PC-9 (cell line): Measurements from ENCODE around the gene NUP50. TPM values are rescaled to one million over a fixed set of nuclear protein-coding genes. Genes with fewer than 3 reads are reported as not detected.

Source experiments
- BruUV-seq: library from RNA; stranded (reverse); fragments of 400-500 nt; replicated peaks from 2 replicates; lab custom pipeline; 2021; lab: Mats Ljungman, UMichigan
- CTCF ChIA-PET: fragments of 300-600 bp; sonication (Branson Sonifier 250); formaldehyde crosslinking; loops from one replicate; lab custom pipeline; 2022; ENCODE audit warnings: antibody characterized with exemption; lab: Charles Lee
- POLR2A ChIA-PET: fragments of 300-600 bp; sonication (Branson Sonifier 250); formaldehyde crosslinking; loops from one replicate; lab custom pipeline; 2022; ENCODE audit warnings: antibody characterized with exemption; ENCODE audit not compliant: unreplicated experiment; lab: Charles Lee
- DNase-seq, 2 experiments: peaks; one replicate each; pipeline versions ENCODE4 v3.0.0 to v3.0.0-alpha.2; 2015 to 2022; ENCODE audit warnings: mixed read lengths in 1 of 2
- H2AFZ ChIP-seq: fragments of 200-600 bp; sonication (generic); 2 replicates; pipeline ENCODE4 v1.8.1; 2017; ENCODE audit warnings: antibody characterized with exemption
- H3F3A ChIP-seq: fragments of 200-600 bp; sonication (generic); 2 replicates; pipeline ENCODE4 v1.8.1; 2017; ENCODE audit warnings: antibody characterized with exemption, mild to moderate bottlenecking, low read depth; ENCODE audit not compliant: insufficient read depth
- H3K27ac ChIP-seq: fragments of 200-600 bp; sonication (generic); 2 replicates; pipeline ENCODE4 v1.6.1; 2016; ENCODE audit warnings: mixed run types
- H3K27me3 ChIP-seq: fragments of 200-600 bp; sonication (generic); 2 replicates; pipeline ENCODE4 v1.6.1; 2016; ENCODE audit warnings: low read depth, mixed run types; ENCODE audit not compliant: insufficient read depth
- H3K36me3 ChIP-seq: fragments of 200-600 bp; sonication (generic); 2 replicates; pipeline ENCODE4 v1.6.1; 2016; ENCODE audit warnings: low read depth, mixed run types
- H3K4me1 ChIP-seq: fragments of 200-600 bp; sonication (generic); replicated peaks from 2 replicates; pipeline ENCODE4 v1.6.1; 2016; ENCODE audit warnings: mixed run types; ENCODE audit not compliant: insufficient read depth
- H3K4me2 ChIP-seq: fragments of 200-600 bp; sonication (generic); 2 replicates; pipeline ENCODE4 v1.6.1; 2017; ENCODE audit warnings: mixed run types
- H3K4me3 ChIP-seq: fragments of 200-600 bp; sonication (generic); 2 replicates; pipeline ENCODE4 v1.6.1; 2016; ENCODE audit warnings: mixed run types
- H3K79me2 ChIP-seq: fragments of 200-600 bp; sonication (generic); 2 replicates; pipeline ENCODE4 v1.6.1; 2017; ENCODE audit warnings: low read depth, mixed run types
- H3K9me2 ChIP-seq: fragments of 200-600 bp; sonication (generic); 2 replicates; pipeline ENCODE4 v1.8.1; 2017; ENCODE audit warnings: mild to moderate bottlenecking; ENCODE audit not compliant: insufficient read depth
- H3K9me3 ChIP-seq: fragments of 200-600 bp; sonication (generic); 2 replicates; pipeline ENCODE4 v1.8.1; 2016; ENCODE audit warnings: low read depth; ENCODE audit not compliant: insufficient read depth
- H4K20me1 ChIP-seq: fragments of 200-600 bp; sonication (generic); 2 replicates; pipeline ENCODE4 v1.8.1; 2017; ENCODE audit not compliant: insufficient read depth
- CTCF ChIP-seq: fragments of 200-600 bp; sonication (generic); conservative IDR thresholded peaks from 2 replicates; pipeline ENCODE4 v1.6.1; 2017; ENCODE audit warnings: mixed run types, antibody characterized with exemption, mild to moderate bottlenecking, moderate library complexity
- EZH2 ChIP-seq: fragments of 200-600 bp; sonication (generic); IDR thresholded peaks from 2 replicates; pipeline ENCODE4 v1.8.0; 2017; ENCODE audit warnings: antibody characterized with exemption, low read depth
- intact Hi-C: fragments of 100-400 bp; cut with micrococcal nuclease; formaldehyde crosslinking; loops from one replicate; pipeline ENCODE4 v1.10.0; 2022; ENCODE audit not compliant: unreplicated experiment
- total RNA-seq: library from RNA; stranded (reverse); gene quantifications from 2 replicates; pipeline ENCODE4 v1.2.3, GENCODE V29; 2021

NUP50 gene
- total RNA-seq, 1 experiment from 2014 or later: 84.0 TPM

GRCh38 chr22:45203150-45203951, 39.6 kb downstream of the NUP50 start:
- no TSS peak for BruUV-seq

DNA sequence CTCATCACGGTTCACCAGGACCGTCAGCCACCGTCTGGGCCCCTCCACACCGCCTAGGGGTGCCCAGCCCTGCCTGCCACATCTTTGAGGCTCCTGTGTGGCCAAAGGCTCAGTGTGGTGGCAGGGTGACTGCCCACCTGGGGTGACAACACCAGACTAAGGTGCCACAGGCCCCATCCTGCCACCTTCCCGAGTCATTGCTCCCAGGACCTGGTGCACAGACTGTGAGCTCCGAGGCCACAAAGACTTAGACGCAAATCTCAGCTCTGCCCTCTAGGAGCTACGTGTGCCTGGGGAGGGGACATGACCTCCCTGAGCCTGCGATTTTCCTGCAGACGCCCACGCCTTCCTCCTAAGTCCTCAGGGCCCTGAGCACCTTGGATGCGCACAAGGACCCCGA, 40.5 kb downstream of the NUP50 start:
- Histone ChIP-seq H3K4me3 (no peak overlapping the region), H3K9me3 (no peaks in the 10 kb centered on the region), H3K4me2 (no peak overlapping the region), H3K9me2 (no peaks in the 10 kb centered on the region), H2AFZ (no peak overlapping the region), H3K79me2 (no peaks in the 10 kb centered on the region), H3K4me1 (peaks cover 20% of the 10 kb centered on the region), H3K27ac (no peak overlapping the region), H4K20me1 (peaks cover 6% of the 10 kb centered on the region; the same call in 1 of the 2 replicates), H3F3A (peaks cover 13% of the 10 kb centered on the region; the same call in 1 of the 2 replicates), H3K27me3 (no peaks in the 10 kb centered on the region), H3K36me3 (no peaks in the 10 kb centered on the region)
- TF ChIP-seq CTCF: no peak
- no peak for TF ChIP-seq EZH2
- ChIA-PET CTCF (no interaction called here), POLR2A (no interaction called here)
- no peak for DNase-seq
- intact Hi-C loops: no loop called here
- no TSS peak for BruUV-seq

More at GRCh38 chr22:45203150-45203951, 39.6 kb downstream of the NUP50 start:
- H3K9me2 ChIP-seq: no peaks in the 10 kb centered on the region
- TF ChIP-seq CTCF: no peak
- TF ChIP-seq EZH2: no peak
- no peak overlapping the region for H2AFZ ChIP-seq
- intact Hi-C loops: no loop called here
- POLR2A ChIA-PET: no interaction called here
- no peaks in the 10 kb centered on the region for H3K9me3 ChIP-seq
- no peak for DNase-seq
- CTCF ChIA-PET: no interaction called here
- H3K4me1 ChIP-seq: peaks cover 20% of the 10 kb centered on the region
- H3K36me3 ChIP-seq: no peaks in the 10 kb centered on the region
- no peak overlapping the region for H3K4me2 ChIP-seq
- no peak overlapping the region for H3K4me3 ChIP-seq
- no peaks in the 10 kb centered on the region for H4K20me1 ChIP-seq
- H3F3A ChIP-seq: peaks cover 13% of the 10 kb centered on the region; the same call in 1 of the 2 replicates
- H3K27me3 ChIP-seq: no peaks in the 10 kb centered on the region
- H3K27ac ChIP-seq: no peak overlapping the region
- H3K79me2 ChIP-seq: no peaks in the 10 kb centered on the region

- no peak overlapping the region for H3K4me2 ChIP-seq
- peaks cover 7% of the 10 kb centered on the region; the same call in 1 of the 2 replicates for H4K20me1 ChIP-seq
- H3K79me2 ChIP-seq: no peaks in the 10 kb centered on the region
- no peak overlapping the region for H3K4me3 ChIP-seq
- H2AFZ ChIP-seq: no peak overlapping the region
- TF ChIP-seq CTCF (no peak), EZH2 (no peak)
- CTCF ChIA-PET: no interaction called here
- H3K9me2 ChIP-seq: no peaks in the 10 kb centered on the region
- no TSS peak for BruUV-seq
- no peaks in the 10 kb centered on the region for H3K36me3 ChIP-seq
- no peak overlapping the region for H3K27ac ChIP-seq
- no peaks in the 10 kb centered on the region for H3K9me3 ChIP-seq
- intact Hi-C loops: no loop called here
- no peak for DNase-seq
- H3K4me1 ChIP-seq: peaks cover 20% of the 10 kb centered on the region
- no peaks in the 10 kb centered on the region for H3K27me3 ChIP-seq
- POLR2A ChIA-PET: no interaction called here
- peaks cover 13% of the 10 kb centered on the region; the same call in 1 of the 2 replicates for H3F3A ChIP-seq
Observed at GRCh38 chr22:45204819-45205218, 41.1 kb downstream of the NUP50 start.
